Measurements from ENCODE around the gene CDK14.

CDK14 gene

DNA sequence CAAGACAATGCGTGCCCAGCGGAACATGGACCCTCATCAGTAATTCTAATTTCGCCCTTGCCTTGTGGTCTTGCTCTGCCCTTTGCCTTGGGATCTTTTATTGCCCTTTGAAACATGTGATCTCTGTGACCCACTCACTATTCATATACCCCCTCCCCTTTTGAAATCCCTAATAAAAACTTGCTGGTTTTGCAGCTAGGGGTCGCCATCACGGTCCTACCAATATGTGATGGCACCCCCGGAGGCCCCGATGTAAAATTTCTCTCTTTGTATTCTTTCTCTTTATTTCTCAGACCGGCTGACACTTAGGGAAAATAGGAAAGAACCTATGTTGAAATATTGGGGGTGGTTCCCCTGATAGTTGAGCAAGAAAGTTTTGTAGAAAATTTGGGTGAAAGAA, 242.7 kb downstream of the CDK14 start:
- no peak overlapping the region for H3K4me3 ChIP-seq (ENCODE audit: insufficient read depth, low read depth, low read length, poor library complexity, severe bottlenecking)
- H3K36me3 ChIP-seq (ENCODE audit: control insufficient read depth, insufficient read depth, low read length) = no peaks in the 10 kb centered on the region
- H3K27me3 ChIP-seq (replicated peaks; ENCODE audit: control insufficient read depth, insufficient read depth, low read length, poor library complexity, severe bottlenecking) = no peaks in the 10 kb centered on the region
- no peak for DNase-seq
- no peaks in the 10 kb centered on the region for H3K9me3 ChIP-seq (ENCODE audit: control insufficient read depth, low read length)
- H3K27ac ChIP-seq (ENCODE audit: insufficient read depth, low read length, poor library complexity, severe bottlenecking) = no peak overlapping the region
- no peaks in the 10 kb centered on the region for H3K4me1 ChIP-seq (ENCODE audit: control insufficient read depth, insufficient read depth, low read length, poor library complexity, severe bottlenecking)

- Histone ChIP-seq H3K27me3 (replicated peaks; ENCODE audit: control insufficient read depth, insufficient read depth, low read length, poor library complexity, severe bottlenecking) (no peaks in the 10 kb centered on the region), H3K36me3 (ENCODE audit: control insufficient read depth, insufficient read depth, low read length) (no peaks in the 10 kb centered on the region), H3K4me3 (ENCODE audit: insufficient read depth, low read depth, low read length, poor library complexity, severe bottlenecking) (no peak overlapping the region), H3K4me1 (ENCODE audit: control insufficient read depth, insufficient read depth, low read length, poor library complexity, severe bottlenecking) (no peaks in the 10 kb centered on the region), H3K27ac (ENCODE audit: insufficient read depth, low read length, poor library complexity, severe bottlenecking) (no peak overlapping the region), H3K9me3 (ENCODE audit: control insufficient read depth, low read length) (no peaks in the 10 kb centered on the region)
- DNase-seq = no peak
Measured at GRCh38 chr7:90839316-90839715, 243.2 kb downstream of the CDK14 start.

GRCh38 chr7:90839727-90840291, 243.7 kb downstream of the CDK14 start:
- no peak overlapping the region for H3K4me3 ChIP-seq (ENCODE audit: insufficient read depth, low read depth, low read length, poor library complexity, severe bottlenecking)
- H3K4me1 ChIP-seq (ENCODE audit: control insufficient read depth, insufficient read depth, low read length, poor library complexity, severe bottlenecking) = no peaks in the 10 kb centered on the region
- no peaks in the 10 kb centered on the region for H3K36me3 ChIP-seq (ENCODE audit: control insufficient read depth, insufficient read depth, low read length)
- H3K27ac ChIP-seq (ENCODE audit: insufficient read depth, low read length, poor library complexity, severe bottlenecking) = no peak overlapping the region
- no peak for DNase-seq
- H3K9me3 ChIP-seq (ENCODE audit: control insufficient read depth, low read length) = no peaks in the 10 kb centered on the region
- no peaks in the 10 kb centered on the region for H3K27me3 ChIP-seq (replicated peaks; ENCODE audit: control insufficient read depth, insufficient read depth, low read length, poor library complexity, severe bottlenecking)

- H3K4me1 ChIP-seq (ENCODE audit: control insufficient read depth, insufficient read depth, low read length, poor library complexity, severe bottlenecking) = no peaks in the 10 kb centered on the region
- H3K27ac ChIP-seq (ENCODE audit: insufficient read depth, low read length, poor library complexity, severe bottlenecking) = no peak overlapping the region
- no peaks in the 10 kb centered on the region for H3K36me3 ChIP-seq (ENCODE audit: control insufficient read depth, insufficient read depth, low read length)
- DNase-seq = no peak
- no peaks in the 10 kb centered on the region for H3K9me3 ChIP-seq (ENCODE audit: control insufficient read depth, low read length)
- H3K27me3 ChIP-seq (replicated peaks; ENCODE audit: control insufficient read depth, insufficient read depth, low read length, poor library complexity, severe bottlenecking) = no peaks in the 10 kb centered on the region
- no peak overlapping the region for H3K4me3 ChIP-seq (ENCODE audit: insufficient read depth, low read depth, low read length, poor library complexity, severe bottlenecking)
Measured at GRCh38 chr7:90841759-90842429, 245.8 kb downstream of the CDK14 start.

- no peaks in the 10 kb centered on the region for H3K9me3 ChIP-seq (ENCODE audit: control insufficient read depth, low read length)
- H3K4me3 ChIP-seq (ENCODE audit: insufficient read depth, low read depth, low read length, poor library complexity, severe bottlenecking) = no peak overlapping the region
- no peak for DNase-seq
- H3K4me1 ChIP-seq (ENCODE audit: control insufficient read depth, insufficient read depth, low read length, poor library complexity, severe bottlenecking) = no peaks in the 10 kb centered on the region
- no peak overlapping the region for H3K27ac ChIP-seq (ENCODE audit: insufficient read depth, low read length, poor library complexity, severe bottlenecking)
- no peaks in the 10 kb centered on the region for H3K36me3 ChIP-seq (ENCODE audit: control insufficient read depth, insufficient read depth, low read length)
- no peaks in the 10 kb centered on the region for H3K27me3 ChIP-seq (replicated peaks; ENCODE audit: control insufficient read depth, insufficient read depth, low read length, poor library complexity, severe bottlenecking)
Measured at GRCh38 chr7:90842430-90842788, 246.3 kb downstream of the CDK14 start.

DNA sequence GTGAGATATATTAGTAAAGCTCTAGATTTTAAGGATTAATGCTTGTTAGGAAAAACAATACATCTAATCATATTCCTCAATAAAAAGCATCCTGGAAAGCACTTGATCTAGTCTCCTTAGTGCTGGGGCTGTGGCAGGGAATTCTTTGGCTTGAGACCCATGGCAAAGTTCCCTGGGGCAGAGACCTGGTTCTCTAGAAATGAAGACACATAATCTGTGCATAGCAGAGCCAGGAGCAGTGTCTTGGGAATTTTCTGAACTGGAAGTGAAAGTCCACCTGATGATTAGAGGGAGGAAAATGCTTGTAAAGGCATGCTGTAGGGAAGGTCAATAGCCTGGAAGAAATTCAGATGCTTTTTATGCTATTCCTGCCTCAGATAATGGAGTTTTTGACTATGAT, 247.4 kb downstream of the CDK14 start:
- H3K27ac ChIP-seq (ENCODE audit: insufficient read depth, low read length, poor library complexity, severe bottlenecking) = no peak overlapping the region
- H3K4me1 ChIP-seq (ENCODE audit: control insufficient read depth, insufficient read depth, low read length, poor library complexity, severe bottlenecking) = no peaks in the 10 kb centered on the region
- DNase-seq = no peak
- no peaks in the 10 kb centered on the region for H3K27me3 ChIP-seq (replicated peaks; ENCODE audit: control insufficient read depth, insufficient read depth, low read length, poor library complexity, severe bottlenecking)
- H3K9me3 ChIP-seq (ENCODE audit: control insufficient read depth, low read length) = no peaks in the 10 kb centered on the region
- no peak overlapping the region for H3K4me3 ChIP-seq (ENCODE audit: insufficient read depth, low read depth, low read length, poor library complexity, severe bottlenecking)
- H3K36me3 ChIP-seq (ENCODE audit: control insufficient read depth, insufficient read depth, low read length) = no peaks in the 10 kb centered on the region

GRCh38 chr7:90844421-90844820, 248.3 kb downstream of the CDK14 start:
- H3K27me3 ChIP-seq (replicated peaks; ENCODE audit: control insufficient read depth, insufficient read depth, low read length, poor library complexity, severe bottlenecking) = no peaks in the 10 kb centered on the region
- H3K9me3 ChIP-seq (ENCODE audit: control insufficient read depth, low read length) = no peaks in the 10 kb centered on the region
- no peaks in the 10 kb centered on the region for H3K36me3 ChIP-seq (ENCODE audit: control insufficient read depth, insufficient read depth, low read length)
- DNase-seq = no peak
- no peak overlapping the region for H3K27ac ChIP-seq (ENCODE audit: insufficient read depth, low read length, poor library complexity, severe bottlenecking)
- H3K4me3 ChIP-seq (ENCODE audit: insufficient read depth, low read depth, low read length, poor library complexity, severe bottlenecking) = no peak overlapping the region
- no peaks in the 10 kb centered on the region for H3K4me1 ChIP-seq (ENCODE audit: control insufficient read depth, insufficient read depth, low read length, poor library complexity, severe bottlenecking)

DNA sequence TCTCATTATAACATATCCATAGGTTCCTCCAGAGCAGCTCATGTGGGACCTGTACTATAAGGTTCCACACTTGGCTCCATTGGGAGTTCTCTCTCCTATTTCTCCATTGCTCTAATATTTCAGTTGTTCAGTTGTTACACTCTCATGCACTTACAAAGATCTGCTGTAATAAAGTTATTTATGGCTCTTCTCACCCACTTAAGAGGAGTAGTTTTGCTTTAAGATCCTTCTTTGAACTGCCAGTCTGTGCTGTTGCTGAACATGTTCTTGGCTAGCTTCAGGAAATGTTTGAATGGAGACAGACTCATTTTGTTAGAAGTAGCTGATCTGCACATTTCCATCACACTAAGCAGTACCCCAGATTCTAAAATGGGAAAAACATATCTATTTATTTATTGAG, 250.1 kb downstream of the CDK14 start:
- DNase-seq = no peak
- no peak overlapping the region for H3K4me3 ChIP-seq (ENCODE audit: insufficient read depth, low read depth, low read length, poor library complexity, severe bottlenecking)
- H3K36me3 ChIP-seq (ENCODE audit: control insufficient read depth, insufficient read depth, low read length) = no peaks in the 10 kb centered on the region
- no peaks in the 10 kb centered on the region for H3K4me1 ChIP-seq (ENCODE audit: control insufficient read depth, insufficient read depth, low read length, poor library complexity, severe bottlenecking)
- no peak overlapping the region for H3K27ac ChIP-seq (ENCODE audit: insufficient read depth, low read length, poor library complexity, severe bottlenecking)
- no peaks in the 10 kb centered on the region for H3K27me3 ChIP-seq (replicated peaks; ENCODE audit: control insufficient read depth, insufficient read depth, low read length, poor library complexity, severe bottlenecking)
- no peaks in the 10 kb centered on the region for H3K9me3 ChIP-seq (ENCODE audit: control insufficient read depth, low read length)

DNA sequence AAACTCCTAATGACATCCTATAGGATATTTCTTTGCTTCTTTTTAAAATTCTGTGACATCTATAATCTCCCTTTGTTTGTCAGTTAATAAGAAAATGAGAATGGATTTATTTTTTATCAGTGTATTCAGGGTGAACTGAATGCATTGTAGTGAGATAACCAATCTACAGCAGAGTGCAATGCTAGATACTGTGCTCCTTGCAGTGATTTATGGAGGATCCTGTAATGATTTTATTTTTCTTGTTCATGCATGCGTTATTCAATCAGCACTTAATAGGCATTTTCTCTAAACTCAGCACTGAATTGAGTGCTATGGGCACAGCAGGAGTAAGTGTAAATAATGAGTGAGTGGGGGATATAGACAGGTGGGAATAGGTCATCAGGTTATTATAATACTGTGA, 253.9 kb downstream of the CDK14 start:
- H3K4me1 ChIP-seq (ENCODE audit: control insufficient read depth, insufficient read depth, low read length, poor library complexity, severe bottlenecking) = no peaks in the 10 kb centered on the region
- H3K9me3 ChIP-seq (ENCODE audit: control insufficient read depth, low read length) = no peaks in the 10 kb centered on the region
- no peak overlapping the region for H3K27ac ChIP-seq (ENCODE audit: insufficient read depth, low read length, poor library complexity, severe bottlenecking)
- no peak for DNase-seq
- H3K27me3 ChIP-seq (replicated peaks; ENCODE audit: control insufficient read depth, insufficient read depth, low read length, poor library complexity, severe bottlenecking) = no peaks in the 10 kb centered on the region
- no peak overlapping the region for H3K4me3 ChIP-seq (ENCODE audit: insufficient read depth, low read depth, low read length, poor library complexity, severe bottlenecking)
- no peaks in the 10 kb centered on the region for H3K36me3 ChIP-seq (ENCODE audit: control insufficient read depth, insufficient read depth, low read length)

- Histone ChIP-seq H3K9me3 (ENCODE audit: control insufficient read depth, low read length) (no peaks in the 10 kb centered on the region), H3K36me3 (ENCODE audit: control insufficient read depth, insufficient read depth, low read length) (no peaks in the 10 kb centered on the region), H3K27me3 (replicated peaks; ENCODE audit: control insufficient read depth, insufficient read depth, low read length, poor library complexity, severe bottlenecking) (no peaks in the 10 kb centered on the region), H3K4me3 (ENCODE audit: insufficient read depth, low read depth, low read length, poor library complexity, severe bottlenecking) (no peak overlapping the region), H3K4me1 (ENCODE audit: control insufficient read depth, insufficient read depth, low read length, poor library complexity, severe bottlenecking) (no peaks in the 10 kb centered on the region), H3K27ac (ENCODE audit: insufficient read depth, low read length, poor library complexity, severe bottlenecking) (no peak overlapping the region)
- no peak for DNase-seq
Measured at GRCh38 chr7:90850471-90850870, 254.3 kb downstream of the CDK14 start.
